CD4-positive, CD25-positive, alpha-beta regulatory T cell (primary cell): Measurements from ENCODE around the gene IL36RN. TPM values are rescaled to one million over a fixed set of nuclear protein-coding genes. Genes with fewer than 3 reads are reported as not detected.

Experiments
- ATAC-seq, 2 donors: fragments of 150-1000 bp; cut with Tn5 transposase; one replicate each; pipeline ENCODE4 v1.10.0; 2021; ENCODE audit warnings: low read depth in 2 of 2, moderate number of reproducible peaks in 2 of 2, moderate library complexity in 1 of 2
- DNase-seq, 3 donors: peaks; one replicate each; pipeline versions ENCODE4 v3.0.0 to v3.0.0-alpha.2; 2012 to 2022; ENCODE audit warnings: mixed read lengths in 1 of 3
- H3K27ac ChIP-seq: one replicate; pipeline ENCODE4 v1.7.0; 2013; ENCODE audit warnings: mild to moderate bottlenecking, low read length; ENCODE audit not compliant: insufficient read depth, poor library complexity, severe bottlenecking
- H3K27me3 ChIP-seq: one replicate; pipeline ENCODE4 v1.7.0; 2013; ENCODE audit warnings: low read length; ENCODE audit not compliant: control insufficient read depth, insufficient read depth
- H3K36me3 ChIP-seq: one replicate; pipeline ENCODE4 v1.7.0; 2013; ENCODE audit warnings: mild to moderate bottlenecking, low read length, moderate library complexity; ENCODE audit not compliant: control insufficient read depth, insufficient read depth
- H3K4me1 ChIP-seq: 2 replicates; pipeline ENCODE4 v1.7.0; 2013; ENCODE audit warnings: mild to moderate bottlenecking, low read length; ENCODE audit not compliant: insufficient read depth, control insufficient read depth, poor library complexity, severe bottlenecking
- H3K4me3 ChIP-seq: one replicate; pipeline ENCODE4 v1.7.0; 2013; ENCODE audit warnings: low read depth, mild to moderate bottlenecking, low read length, moderate library complexity
- H3K9me3 ChIP-seq, 2 experiments: 1 replicate in 1 of 2; 2 replicates in 1 of 2; pipeline ENCODE4 v1.7.0; 2013; ENCODE audit warnings: low read length in 2 of 2, mild to moderate bottlenecking in 1 of 2, moderate library complexity in 1 of 2; ENCODE audit not compliant: control insufficient read depth in 2 of 2
- H3K27ac Mint-ChIP-seq, 3 donors: one replicate each; pipeline ENCODE4 v1.8.0; 2020 to 2022; ENCODE audit warnings: mild to moderate bottlenecking in 3 of 3, mixed read lengths in 3 of 3, moderate library complexity in 2 of 3
- H3K27me3 Mint-ChIP-seq: one replicate; pipeline ENCODE4 v1.8.0; 2022; ENCODE audit warnings: mild to moderate bottlenecking, mixed read lengths
- H3K36me3 Mint-ChIP-seq: one replicate; pipeline ENCODE4 v1.8.0; 2020; ENCODE audit warnings: mixed read lengths
- H3K4me1 Mint-ChIP-seq, 4 donors: one replicate each; pipeline ENCODE4 v1.8.0; 2020 to 2022; ENCODE audit warnings: mixed read lengths in 4 of 4, mild to moderate bottlenecking in 1 of 4
- H3K4me3 Mint-ChIP-seq, 4 donors: one replicate each; pipeline ENCODE4 v1.8.0; 2020 to 2022; ENCODE audit warnings: mild to moderate bottlenecking in 4 of 4, mixed read lengths in 4 of 4, moderate library complexity in 3 of 4
- H3K9me3 Mint-ChIP-seq, 7 donors: one replicate each; pipeline ENCODE4 v1.8.0; 2020 to 2022; ENCODE audit warnings: mixed read lengths in 7 of 7, mild to moderate bottlenecking in 3 of 7, moderate library complexity in 2 of 7
- polyA plus RNA-seq, 4 donors: library from polyadenylated mRNA; unstranded; fragments of 300-500 nt; fragmentation: Illumina TruSeq; gene quantifications; one replicate each; pipeline ENCODE4 v1.2.3, GENCODE V29; 2021
- total RNA-seq: library from RNA; stranded (reverse); gene quantifications from one replicate; pipeline ENCODE4 v1.2.3, GENCODE V29; 2022

IL36RN gene
- not detected for total RNA-seq
- polyA plus RNA-seq = not detected

GRCh38 chr2:113058998-113059960 lies at the start of gene IL36RN:
Gene IL36RN (plus strand): TSS chr2:113059198. CDS start chr2:113059439, 241 bp downstream.
- H3K27ac ChIP-seq = no peak within 1 kb of the TSS
- no peak within 1 kb of the TSS for H3K4me3 ChIP-seq
- peaks cover 0 to 5% of the 10 kb centered on the region in 2 experiments for H3K9me3 ChIP-seq
- ATAC-seq (no peak), DNase-seq (no peak)
- H3K27ac Mint-ChIP-seq = no peak within 1 kb of the TSS
- H3K4me3 Mint-ChIP-seq = no peak within 1 kb of the TSS
- H3K27me3 ChIP-seq = no peaks in the 10 kb centered on the region
- no peaks in the 10 kb centered on the region for H3K4me1 ChIP-seq
- peaks cover 5% of the 10 kb centered on the region for H3K27me3 Mint-ChIP-seq
- H3K36me3 Mint-ChIP-seq = peaks cover 3% of the 10 kb centered on the region
- H3K9me3 Mint-ChIP-seq = peaks cover 0 to 16% (median 2%) of the 10 kb centered on the region in 7 donors
- H3K36me3 ChIP-seq = no peaks in the 10 kb centered on the region
- peaks cover 0 to 4% (median 0%) of the 10 kb centered on the region in 4 donors for H3K4me1 Mint-ChIP-seq

GRCh38 chr2:113009622-113010021 lies 49.4 kb upstream of the IL36RN start:
- Histone ChIP-seq H3K36me3 (no peaks in the 10 kb centered on the region), H3K9me3 (no peaks in the 10 kb centered on the region), H3K27ac (no peak overlapping the region), H3K27me3 (peaks cover 4% of the 10 kb centered on the region), H3K4me3 (no peak overlapping the region), H3K4me1 (no peaks in the 10 kb centered on the region)
- H3K27ac Mint-ChIP-seq = no peak overlapping the region
- ATAC-seq (no peak), DNase-seq (no peak)
- no peak overlapping the region for H3K4me3 Mint-ChIP-seq
- H3K9me3 Mint-ChIP-seq = peaks cover 0 to 4% (median 0%) of the 10 kb centered on the region in 7 donors
- no peaks in the 10 kb centered on the region for H3K36me3 Mint-ChIP-seq
- H3K4me1 Mint-ChIP-seq = peaks cover 0 to 2% (median 0%) of the 10 kb centered on the region in 4 donors
- H3K27me3 Mint-ChIP-seq = peaks cover 23% of the 10 kb centered on the region

- H3K27ac Mint-ChIP-seq = no peak overlapping the region
- H3K27me3 Mint-ChIP-seq = peaks cover 27% of the 10 kb centered on the region
- H3K36me3 Mint-ChIP-seq = no peaks in the 10 kb centered on the region
- Histone ChIP-seq H3K9me3 (no peaks in the 10 kb centered on the region), H3K4me1 (no peaks in the 10 kb centered on the region), H3K4me3 (no peak overlapping the region), H3K36me3 (no peaks in the 10 kb centered on the region), H3K27me3 (peaks cover 4% of the 10 kb centered on the region), H3K27ac (no peak overlapping the region)
- DNase-seq (no peak), ATAC-seq (no peak)
- H3K9me3 Mint-ChIP-seq = peaks cover 0 to 3% (median 0%) of the 10 kb centered on the region in 7 donors
- peaks cover 0 to 2% (median 0%) of the 10 kb centered on the region in 4 donors for H3K4me1 Mint-ChIP-seq
- no peak overlapping the region for H3K4me3 Mint-ChIP-seq
These were observed 48.9 kb upstream of the IL36RN start for GRCh38 chr2:113010088-113010487.

GRCh38 chr2:113011108-113011507 lies 47.9 kb upstream of the IL36RN start:
- H3K4me3 Mint-ChIP-seq = no peak overlapping the region
- Histone ChIP-seq H3K36me3 (no peaks in the 10 kb centered on the region), H3K4me3 (no peak overlapping the region), H3K4me1 (no peaks in the 10 kb centered on the region), H3K9me3 (no peaks in the 10 kb centered on the region), H3K27ac (no peak overlapping the region), H3K27me3 (peaks cover 4% of the 10 kb centered on the region)
- DNase-seq (no peak), ATAC-seq (no peak)
- peaks cover 30% of the 10 kb centered on the region for H3K27me3 Mint-ChIP-seq
- H3K4me1 Mint-ChIP-seq = peaks cover 0 to 7% (median under 1%) of the 10 kb centered on the region in 4 donors
- peaks cover 0 to 2% (median 0%) of the 10 kb centered on the region in 7 donors for H3K9me3 Mint-ChIP-seq
- no peak overlapping the region for H3K27ac Mint-ChIP-seq
- no peaks in the 10 kb centered on the region for H3K36me3 Mint-ChIP-seq

GRCh38 chr2:113012436-113013335 lies 46.3 kb upstream of the IL36RN start:
- Mint-ChIP-seq H3K27ac (no peak overlapping the region), H3K36me3 (no peaks in the 10 kb centered on the region), H3K4me3 (no peak overlapping the region), H3K9me3 (peaks cover 0 to 2% (median 0%) of the 10 kb centered on the region in 7 donors), H3K27me3 (peaks cover 42% of the 10 kb centered on the region), H3K4me1 (peaks cover 0 to 11% (median 2%) of the 10 kb centered on the region in 4 donors)
- ATAC-seq = no peak
- H3K27ac ChIP-seq = no peak overlapping the region
- no peak overlapping the region for H3K4me3 ChIP-seq
- no peaks in the 10 kb centered on the region for H3K36me3 ChIP-seq
- H3K27me3 ChIP-seq = peaks cover 4% of the 10 kb centered on the region
- no peak for DNase-seq
- H3K9me3 ChIP-seq = no peaks in the 10 kb centered on the region
- no peaks in the 10 kb centered on the region for H3K4me1 ChIP-seq

GRCh38 chr2:113013336-113013661 lies 45.7 kb upstream of the IL36RN start:
- no peak overlapping the region for H3K4me3 Mint-ChIP-seq
- Histone ChIP-seq H3K27me3 (peaks cover 4% of the 10 kb centered on the region), H3K4me1 (no peaks in the 10 kb centered on the region), H3K4me3 (no peak overlapping the region), H3K36me3 (no peaks in the 10 kb centered on the region), H3K27ac (no peak overlapping the region), H3K9me3 (no peaks in the 10 kb centered on the region)
- DNase-seq (no peak), ATAC-seq (no peak)
- H3K4me1 Mint-ChIP-seq = peaks cover 0 to 11% (median 3%) of the 10 kb centered on the region in 4 donors
- peaks cover 0 to 4% (median under 1%) of the 10 kb centered on the region in 7 donors for H3K9me3 Mint-ChIP-seq
- peaks cover 43% of the 10 kb centered on the region for H3K27me3 Mint-ChIP-seq
- H3K36me3 Mint-ChIP-seq = no peaks in the 10 kb centered on the region
- no peak overlapping the region for H3K27ac Mint-ChIP-seq

- Mint-ChIP-seq H3K4me3 (no peak overlapping the region), H3K27me3 (peaks cover 47% of the 10 kb centered on the region), H3K36me3 (peaks cover 3% of the 10 kb centered on the region)
These were observed 44.9 kb upstream of the IL36RN start for GRCh38 chr2:113014067-113014466.

More at GRCh38 chr2:113014067-113014466, 44.9 kb upstream of the IL36RN start:
- peaks cover 0 to 8% (median 4%) of the 10 kb centered on the region in 7 donors for H3K9me3 Mint-ChIP-seq
- Histone ChIP-seq H3K36me3 (no peaks in the 10 kb centered on the region), H3K4me1 (no peaks in the 10 kb centered on the region), H3K27me3 (peaks cover 9% of the 10 kb centered on the region), H3K27ac (no peak overlapping the region), H3K9me3 (no peaks in the 10 kb centered on the region), H3K4me3 (no peak overlapping the region)
- H3K27ac Mint-ChIP-seq = no peak overlapping the region
- H3K4me1 Mint-ChIP-seq = peaks cover 0 to 11% (median 2%) of the 10 kb centered on the region in 4 donors
- DNase-seq (no peak), ATAC-seq (no peak)
